Activated CD4-positive, alpha-beta memory T cell treated with anti-CD3 and anti-CD28 coated beads for 36 hours (primary cell): ENCODE measurements around the gene ZNF324B. TPM values are rescaled to one million over a fixed set of nuclear protein-coding genes. Genes with fewer than 3 reads are reported as not detected.
"Not testable (repeated sequence)": the region's sequence is repeated elsewhere in the genome, so short reads cannot be mapped to it uniquely, and the experiment has no call there.

Experiments used
- CTCF ChIA-PET: fragments of 350-600 bp; sonication (Branson Sonifier 250); formaldehyde crosslinking; loops from one replicate; lab custom pipeline; 2021; ENCODE audit warnings: antibody characterized with exemption, inconsistent platforms; lab: Charles Lee
- POLR2A ChIA-PET: fragments of 350-600 bp; sonication (Branson Sonifier 250); formaldehyde crosslinking; loops from one replicate; lab custom pipeline; 2021; ENCODE audit warnings: antibody characterized with exemption; lab: Charles Lee
- DNase-seq: peaks from one replicate; pipeline ENCODE4 v3.0.0-alpha.2; 2020
- H3K27ac Mint-ChIP-seq: one replicate; pipeline ENCODE4 v1.8.0; 2021; ENCODE audit warnings: mixed read lengths
- H3K27me3 Mint-ChIP-seq: one replicate; pipeline ENCODE4 v1.8.0; 2021; ENCODE audit warnings: mixed read lengths
- H3K36me3 Mint-ChIP-seq: one replicate; pipeline ENCODE4 v1.8.0; 2021; ENCODE audit warnings: mixed read lengths
- H3K4me1 Mint-ChIP-seq: one replicate; pipeline ENCODE4 v1.8.0; 2021; ENCODE audit warnings: low read depth, mixed read lengths
- H3K4me3 Mint-ChIP-seq: one replicate; pipeline ENCODE4 v1.8.0; 2021; ENCODE audit warnings: mild to moderate bottlenecking, mixed read lengths
- H3K9me3 Mint-ChIP-seq: one replicate; pipeline ENCODE4 v1.8.0; 2021; ENCODE audit warnings: mixed read lengths
- intact Hi-C: fragments of 100-400 bp; cut with micrococcal nuclease; formaldehyde crosslinking; loops from one replicate; pipeline ENCODE4 v1.15.1; 2023
- total RNA-seq, 2 experiments: library from RNA; stranded (reverse); gene quantifications; one replicate each; pipeline ENCODE4 v1.2.3, GENCODE V29; 2021

ZNF324B gene
- total RNA-seq, 2 experiments from 2014 or later, result 7.7 to 7.8 TPM

DNA sequence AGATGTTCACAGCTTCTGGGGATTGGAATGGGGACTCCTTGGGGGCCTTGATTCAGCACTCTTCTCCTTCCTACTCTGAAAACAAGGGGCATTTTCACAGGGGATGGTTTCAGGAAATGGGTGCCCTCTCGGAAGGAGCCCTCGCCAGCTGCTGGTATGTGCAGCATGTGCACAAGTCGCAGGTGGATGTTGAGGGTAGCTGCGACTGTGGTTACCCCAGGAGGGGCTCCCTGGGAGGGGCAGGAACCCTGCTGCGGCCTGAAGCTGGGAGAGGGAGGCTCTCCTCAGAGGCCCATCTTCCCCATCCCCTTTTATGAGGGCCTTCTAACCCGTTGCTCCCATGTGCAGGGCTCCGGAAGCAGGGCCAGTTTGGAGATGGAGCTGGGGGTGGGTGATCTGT lies 30.9 kb downstream of the ZNF324B start:
- Mint-ChIP-seq H3K36me3 (peaks cover 13% of the 10 kb centered on the region), H3K27ac (no peak overlapping the region), H3K9me3 (no peaks in the 10 kb centered on the region), H3K27me3 (no peaks in the 10 kb centered on the region), H3K4me3 (no peak overlapping the region), H3K4me1 (no peaks in the 10 kb centered on the region)
- ChIA-PET POLR2A (no interaction called here), CTCF (no interaction called here)
- intact Hi-C loops, result no loop called here
- DNase-seq, result no peak

DNA sequence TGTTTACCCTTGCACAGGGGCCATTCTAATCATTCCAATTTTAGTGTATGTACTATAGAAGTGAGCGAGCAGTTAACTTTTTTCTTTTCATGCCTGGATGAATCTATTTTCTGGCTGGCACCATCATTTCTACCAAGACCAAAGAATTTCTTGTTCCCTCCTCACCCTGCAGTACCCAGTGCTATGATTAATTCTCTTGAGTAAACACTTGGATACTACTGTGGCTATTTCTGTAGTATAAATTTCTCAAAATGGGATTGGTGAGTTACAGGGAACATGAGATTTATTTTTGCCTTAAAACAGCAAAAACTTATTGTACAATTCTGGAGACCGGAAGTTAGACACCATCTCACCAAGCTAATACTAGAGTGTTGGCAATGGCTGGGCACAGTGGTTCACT lies 32.4 kb downstream of the ZNF324B start:
- POLR2A ChIA-PET, result interaction anchor here (0.6 kb wide), 1 partner anchor 93 kb away, joined by 3 read pairs; no protein-coding TSS in a partner anchor
- CTCF ChIA-PET, result interaction anchor here (0.9 kb wide), 1 partner anchor 30 kb away, joined by 5 read pairs; no protein-coding TSS in a partner anchor
- DNase-seq, result no peak
- intact Hi-C loops, result no loop called here
- H3K9me3 Mint-ChIP-seq, result no peaks in the 10 kb centered on the region
- H3K4me3 Mint-ChIP-seq, result no peak overlapping the region
- peaks cover 13% of the 10 kb centered on the region for H3K36me3 Mint-ChIP-seq
- H3K27me3 Mint-ChIP-seq, result no peaks in the 10 kb centered on the region
- peaks cover 2% of the 10 kb centered on the region for H3K4me1 Mint-ChIP-seq
- no peak overlapping the region for H3K27ac Mint-ChIP-seq

DNA sequence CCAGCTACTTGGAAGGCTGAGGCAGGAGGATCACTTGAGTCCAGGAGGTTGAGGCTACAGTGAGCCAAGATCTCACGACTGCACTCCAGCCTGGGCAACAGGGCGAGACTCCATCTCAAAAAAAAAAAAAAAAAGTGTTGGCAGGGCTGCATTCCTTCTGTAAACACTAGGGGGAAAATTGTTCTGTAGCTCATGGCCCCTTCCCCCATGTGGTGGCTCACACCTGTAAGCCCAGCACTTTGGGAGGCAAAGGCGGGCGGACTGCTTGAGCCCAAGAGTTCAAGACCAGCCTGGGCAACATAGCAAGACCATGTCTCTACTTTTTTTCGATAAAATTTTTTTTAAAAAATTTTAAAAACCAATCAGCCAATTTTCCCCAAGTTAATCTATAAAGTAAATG lies 32.9 kb downstream of the ZNF324B start:
- DNase-seq, H3K36me3 Mint-ChIP-seq, H3K27me3 Mint-ChIP-seq, intact Hi-C loops, H3K9me3 Mint-ChIP-seq, H3K27ac Mint-ChIP-seq, H3K4me1 Mint-ChIP-seq, H3K4me3 Mint-ChIP-seq: not testable (repeated sequence)
- POLR2A ChIA-PET, result interaction anchor here (0.6 kb wide), 1 partner anchor 92 kb away, joined by 3 read pairs; no protein-coding TSS in a partner anchor
- CTCF ChIA-PET, result interaction anchor here (0.9 kb wide), 1 partner anchor 30 kb away, joined by 5 read pairs; no protein-coding TSS in a partner anchor

DNA sequence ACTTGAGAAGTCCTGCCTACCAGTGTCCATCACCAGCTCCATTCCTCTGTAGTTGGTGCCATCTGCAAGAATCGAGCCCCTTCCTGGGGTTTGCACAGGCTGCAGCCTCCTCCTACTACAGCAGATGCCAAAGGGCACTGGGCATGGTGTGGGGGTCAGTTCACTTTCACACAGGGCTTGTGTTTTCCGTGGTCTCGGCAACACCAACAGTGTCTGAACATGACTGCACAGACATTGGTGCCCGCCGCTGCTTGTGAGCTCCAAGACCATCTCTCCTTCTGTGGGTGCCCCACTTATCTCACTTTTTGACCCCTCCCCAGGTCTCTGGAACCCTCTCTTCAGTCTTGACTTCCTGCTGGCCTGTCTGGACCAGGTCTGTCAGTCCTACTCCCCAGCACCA lies 40.0 kb downstream of the ZNF324B start:
- Mint-ChIP-seq H3K27ac (no peak overlapping the region), H3K9me3 (no peaks in the 10 kb centered on the region), H3K36me3 (no peaks in the 10 kb centered on the region), H3K27me3 (no peaks in the 10 kb centered on the region), H3K4me1 (peaks cover 25% of the 10 kb centered on the region), H3K4me3 (no peak overlapping the region)
- DNase-seq, result no peak
- ChIA-PET POLR2A (no interaction called here), CTCF (no interaction called here)
- intact Hi-C loops, result no loop called here

DNA sequence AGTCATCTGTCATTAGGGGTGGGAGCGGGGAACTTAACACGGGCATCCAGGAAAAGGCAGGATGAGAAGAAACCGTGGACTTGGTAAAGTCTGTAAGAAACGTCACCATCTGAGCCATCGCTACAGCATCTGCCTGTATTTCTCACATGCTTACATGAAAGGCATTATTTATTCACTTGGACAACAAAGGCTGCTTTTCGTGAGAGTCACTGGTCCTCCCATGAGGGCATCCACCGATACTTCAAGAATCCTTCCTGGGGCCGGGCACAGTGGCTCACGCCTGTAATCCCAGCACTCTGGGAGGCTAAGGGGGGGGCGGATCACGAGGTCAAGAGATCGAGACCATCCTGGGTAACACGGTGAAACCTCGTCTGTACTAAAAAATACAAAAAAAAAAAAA lies 40.8 kb downstream of the ZNF324B start:
- POLR2A ChIA-PET, result no interaction called here
- H3K27me3 Mint-ChIP-seq, result no peaks in the 10 kb centered on the region
- H3K36me3 Mint-ChIP-seq, result no peaks in the 10 kb centered on the region
- no peaks in the 10 kb centered on the region for H3K9me3 Mint-ChIP-seq
- DNase-seq, result no peak
- intact Hi-C loops, result no loop called here
- H3K4me1 Mint-ChIP-seq, result peaks cover 30% of the 10 kb centered on the region
- CTCF ChIA-PET, result no interaction called here
- no peak overlapping the region for H3K27ac Mint-ChIP-seq
- no peak overlapping the region for H3K4me3 Mint-ChIP-seq

DNA sequence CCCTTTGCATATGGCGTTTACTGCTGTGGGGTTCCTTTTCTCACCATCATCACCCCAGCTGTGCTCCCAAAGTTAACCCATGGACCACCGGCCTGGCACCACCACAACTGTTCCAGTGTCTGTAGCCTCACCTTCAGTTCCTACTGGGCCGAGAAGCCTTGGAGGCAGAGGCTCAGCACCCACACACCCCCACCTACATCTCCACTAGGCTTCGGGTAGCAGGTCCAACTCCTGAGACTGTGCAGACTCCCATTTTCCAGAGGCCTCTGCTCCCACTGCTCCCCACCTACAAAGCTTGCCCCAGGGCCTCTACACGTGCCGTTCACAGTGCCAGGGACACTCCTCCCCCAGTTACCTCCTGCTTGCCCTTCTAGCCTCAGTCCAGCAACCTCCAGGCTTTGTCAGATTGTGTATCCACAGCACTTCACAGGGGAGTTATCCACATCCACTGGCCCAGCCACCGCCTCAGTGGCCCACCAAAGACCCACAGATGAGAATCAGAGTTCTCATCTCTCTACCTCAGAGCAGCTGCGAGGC lies 46.3 kb downstream of the ZNF324B start:
- ChIA-PET CTCF (no interaction called here), POLR2A (no interaction called here)

DNA sequence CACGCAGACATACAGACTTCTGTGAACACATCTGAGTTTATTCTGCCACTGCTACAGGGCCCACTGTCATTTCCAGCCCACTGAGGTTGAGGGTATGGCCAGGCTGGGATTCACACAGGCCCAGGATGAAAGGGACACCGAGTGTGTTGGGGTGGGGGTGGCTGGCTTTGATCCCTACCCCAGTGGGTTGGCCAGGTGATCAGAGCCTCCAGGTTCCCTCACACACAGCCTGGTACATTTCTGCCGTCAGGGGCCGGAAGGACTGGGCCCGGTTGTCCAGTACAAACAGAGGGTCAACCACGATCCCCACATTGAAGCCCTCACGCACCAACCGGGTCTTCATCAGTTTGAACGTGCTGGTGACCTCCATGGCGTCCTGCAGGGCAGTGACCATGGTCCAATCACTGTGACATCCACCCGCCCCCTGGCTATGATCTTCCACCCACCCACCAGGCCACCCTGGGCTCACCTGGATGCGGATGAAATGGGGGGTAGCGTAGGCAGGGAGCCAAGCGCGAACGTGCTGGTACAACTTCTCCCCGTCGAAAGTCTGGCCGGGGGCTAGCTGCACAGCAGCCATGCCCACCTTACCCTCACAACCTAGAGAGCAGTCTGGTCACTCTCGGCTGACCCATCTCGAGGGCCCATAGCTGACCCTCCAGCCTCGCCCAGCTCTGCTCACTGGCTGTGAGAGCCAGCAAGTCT lies 47.0 kb downstream of the ZNF324B start:
- Mint-ChIP-seq H3K4me3 (peak overlapping the region; percentile 89), H3K9me3 (peaks cover 2% of the 10 kb centered on the region), H3K27me3 (no peaks in the 10 kb centered on the region), H3K27ac (peak overlapping the region; percentile 46), H3K36me3 (no peaks in the 10 kb centered on the region), H3K4me1 (peaks cover 27% of the 10 kb centered on the region)
- POLR2A ChIA-PET, result interaction anchor here (1.2 to 1.3 kb wide), 2 partner anchors 8 to 10 kb away, joined by 3 to 4 read pairs; no protein-coding TSS in a partner anchor
- CTCF ChIA-PET, result interaction anchor here (1.2 to 3.0 kb wide), 2 partner anchors 21 to 74 kb away, joined by 3 to 21 read pairs; partner anchors contain the start of gene ZBTB45
- intact Hi-C loops, result loop anchor here (1.0 to 2.0 kb wide), 9 partner anchors 9 to 220 kb away; partner anchors contain the start of genes CHMP2A, ZBTB45, ZNF132 and ZNF324
- no peak for DNase-seq

More for the DNA sequence above, 46.3 kb downstream of the ZNF324B start:
- Mint-ChIP-seq H3K4me3 (peak overlapping the region; percentile 89), H3K27me3 (no peaks in the 10 kb centered on the region), H3K4me1 (peaks cover 27% of the 10 kb centered on the region), H3K36me3 (no peaks in the 10 kb centered on the region), H3K9me3 (peaks cover 2% of the 10 kb centered on the region), H3K27ac (no peak overlapping the region)
- no peak for DNase-seq
- intact Hi-C loops, result loop anchor here (2.0 kb wide), 2 partner anchors 31 to 57 kb away; partner anchors contain the start of genes ZNF132 and ZNF324

DNA sequence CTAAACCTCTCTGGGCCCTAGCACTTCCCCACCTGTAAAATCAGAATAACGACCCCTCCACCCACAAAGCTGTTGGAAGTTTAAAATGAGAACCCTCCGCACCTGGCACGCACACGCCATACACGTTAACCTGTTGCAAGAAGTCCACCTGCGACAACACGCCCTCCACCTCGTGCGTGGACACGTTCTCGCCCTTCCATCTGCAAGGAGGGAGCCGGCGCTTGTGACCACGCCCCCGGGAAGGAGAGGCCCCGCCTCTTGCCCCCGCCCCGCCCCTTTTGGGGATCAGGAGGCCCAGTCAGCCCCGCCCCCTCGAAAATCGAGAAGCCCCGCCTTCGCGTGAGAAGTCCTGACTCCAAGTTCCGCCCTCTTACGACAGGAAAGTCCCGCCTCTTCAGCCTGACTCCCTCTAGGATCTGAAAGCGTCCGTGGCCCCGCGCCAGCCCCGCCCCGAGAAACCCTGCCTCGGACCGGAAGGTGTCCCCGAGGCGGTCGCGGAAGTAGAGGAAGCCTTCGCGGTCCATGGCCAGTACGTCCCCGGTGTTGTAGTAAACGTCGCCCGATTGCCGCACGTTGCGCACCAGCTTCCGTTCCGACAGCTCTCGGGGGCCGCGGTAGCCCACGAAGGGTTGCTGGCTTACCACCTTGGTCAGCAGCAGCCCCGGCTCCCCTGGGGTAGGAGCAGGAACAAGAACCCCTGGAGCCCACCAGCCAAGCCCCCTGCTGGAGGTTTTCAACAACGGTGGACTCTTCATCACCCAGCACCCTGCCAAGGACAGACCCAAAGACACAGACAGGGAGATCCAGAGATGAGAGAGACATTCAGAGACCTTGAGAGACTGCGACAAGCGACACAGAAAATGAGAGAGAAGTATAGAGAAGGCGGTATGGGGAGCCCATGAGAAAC lies 47.9 kb downstream of the ZNF324B start:
- POLR2A ChIA-PET, result interaction anchor here (1.0 to 1.3 kb wide), 4 partner anchors 9 to 21 kb away, joined by 3 to 4 read pairs (median 4); partner anchors contain the start of gene ZBTB45

DNA sequence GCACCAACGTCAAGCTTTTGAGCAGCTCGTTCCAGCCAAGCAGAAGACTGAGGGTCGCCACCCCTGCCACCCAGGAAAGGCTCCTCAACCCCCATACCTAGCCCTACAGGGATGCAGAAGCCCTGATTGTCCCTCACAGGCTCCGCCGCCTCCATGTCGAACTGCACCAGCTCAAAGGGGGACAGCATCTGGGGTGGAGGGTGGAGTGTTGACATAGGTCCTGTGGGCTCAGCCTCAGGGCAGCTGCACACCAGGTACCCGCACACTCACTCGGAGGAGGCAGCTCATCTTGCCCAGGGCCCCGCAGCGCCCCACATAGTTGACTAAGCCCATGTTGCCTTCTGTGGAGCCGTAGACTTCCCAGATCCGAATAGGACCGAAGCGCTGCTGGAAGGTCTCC lies 48.8 kb downstream of the ZNF324B start:
- Mint-ChIP-seq H3K4me1 (peaks cover 24% of the 10 kb centered on the region), H3K27me3 (no peaks in the 10 kb centered on the region), H3K9me3 (peaks cover 2% of the 10 kb centered on the region), H3K4me3 (peak overlapping the region; percentile 26), H3K36me3 (no peaks in the 10 kb centered on the region), H3K27ac (no peak overlapping the region)
- intact Hi-C loops, result no loop called here
- ChIA-PET POLR2A (interaction anchor here (1.3 kb wide), 2 partner anchors 11 to 18 kb away, joined by 3 to 4 read pairs; no protein-coding TSS in a partner anchor), CTCF (interaction anchor here (1.1 to 3.0 kb wide), 3 partner anchors 14 to 76 kb away, joined by 3 to 21 read pairs (median 16); partner anchors contain the start of gene ZBTB45)
- no peak for DNase-seq

More for the DNA sequence above, 47.9 kb downstream of the ZNF324B start:
- DNase-seq, result peak; percentile 100
- Mint-ChIP-seq H3K9me3 (peaks cover 2% of the 10 kb centered on the region), H3K36me3 (no peaks in the 10 kb centered on the region), H3K4me1 (peaks cover 27% of the 10 kb centered on the region), H3K4me3 (peak overlapping the region; percentile 89), H3K27ac (peak overlapping the region; percentile 80), H3K27me3 (no peaks in the 10 kb centered on the region)
- CTCF ChIA-PET, result interaction anchor here (1.1 to 3.0 kb wide), 4 partner anchors 15 to 77 kb away, joined by 3 to 21 read pairs (median 10); partner anchors contain the start of gene ZBTB45
- intact Hi-C loops, result loop anchor here (1.0 to 2.0 kb wide), 9 partner anchors 10 to 221 kb away; partner anchors contain the start of genes CHMP2A, ZBTB45, ZNF132 and ZNF324
